ENCODE measurements around the gene ALDOC.
"Not testable (repeated sequence)": the region's sequence is repeated elsewhere in the genome, so short reads cannot be mapped to it uniquely, and the experiment has no call there.

Gene ALDOC

GRCh38 chr17:28582513-28582912, 5.8 kb upstream of the ALDOC start:
- no peak for DNase-seq (ENCODE audit: low read depth)

GRCh38 chr17:28580959-28581358, 4.3 kb upstream of the ALDOC start:
- no peak for DNase-seq (ENCODE audit: low read depth)

- DNase-seq (ENCODE audit: low read depth), result no peak
Measured at GRCh38 chr17:28579526-28579925, 2.8 kb upstream of the ALDOC start.

- DNase-seq (ENCODE audit: low read depth), result no peak
Measured at GRCh38 chr17:28578246-28579195, 1.8 kb upstream of the ALDOC start.

GRCh38 chr17:28577466-28577824, 750 bp upstream of the ALDOC start:
- no peak for DNase-seq (ENCODE audit: low read depth)

- not testable (repeated sequence) for DNase-seq (ENCODE audit: low read depth)
Measured at GRCh38 chr17:28576016-28576415, 679 bp downstream of the ALDOC start.

GRCh38 chr17:28575126-28575795, 1.4 kb downstream of the ALDOC start:
- no peak for DNase-seq (ENCODE audit: low read depth)

GRCh38 chr17:28574526-28574925, 2.2 kb downstream of the ALDOC start:
- no peak for DNase-seq (ENCODE audit: low read depth)

- no peak for DNase-seq (ENCODE audit: low read depth)
Measured at GRCh38 chr17:28573966-28574480, 2.7 kb downstream of the ALDOC start.

GRCh38 chr17:28573521-28573920, 3.2 kb downstream of the ALDOC start:
- DNase-seq (ENCODE audit: low read depth), result no peak

- no peak for DNase-seq (ENCODE audit: low read depth)
Measured at GRCh38 chr17:28573040-28573380, 3.7 kb downstream of the ALDOC start.

- no peak for DNase-seq (ENCODE audit: low read depth)
Measured at GRCh38 chr17:28572259-28573039, 4.2 kb downstream of the ALDOC start.

GRCh38 chr17:28571361-28572122, 5.2 kb downstream of the ALDOC start, which contains the start of gene PIGS:
PIGS (minus strand) TSS chr17:28571524; CDS start chr17:28571496, 28 bp downstream.
- peak; percentile 86 for DNase-seq (ENCODE audit: low read depth)

GRCh38 chr17:28570716-28571360, 5.9 kb downstream of the ALDOC start:
- peak; percentile 18 for DNase-seq (ENCODE audit: low read depth)

- no peak for DNase-seq (ENCODE audit: low read depth)
Measured at GRCh38 chr17:28569446-28569845, 7.2 kb downstream of the ALDOC start.

GRCh38 chr17:28567604-28568003, 9.1 kb downstream of the ALDOC start:
- DNase-seq (ENCODE audit: low read depth), result no peak

- DNase-seq (ENCODE audit: low read depth), result no peak
Measured at GRCh38 chr17:28563475-28563874, 13.2 kb downstream of the ALDOC start.

- no peak for DNase-seq (ENCODE audit: low read depth)
Measured at GRCh38 chr17:28555022-28555421, 21.7 kb downstream of the ALDOC start.

- DNase-seq (ENCODE audit: low read depth), result no peak
Measured at GRCh38 chr17:28554565-28554964, 22.1 kb downstream of the ALDOC start.

- no peak for DNase-seq (ENCODE audit: low read depth)
Measured at GRCh38 chr17:28553000-28553505, 23.6 kb downstream of the ALDOC start.
